ENCODE data around the gene TSSK3. TPM values are rescaled to one million over a fixed set of nuclear protein-coding genes. Genes with fewer than 3 reads are reported as not detected.

TSSK3 gene
- total and polyA plus RNA-seq, 2 donors (not counting 1 experiment from before 2014, with no cell fraction given): 1.8 to 11.6 TPM

GRCh38 chr1:32365445-32365844 is 3.1 kb downstream of the TSSK3 start:
- H3K4me3 ChIP-seq (ENCODE audit: control extremely low read depth in 1 of 5, extremely low read depth in 1 of 5, insufficient read depth in 1 of 5, low read depth in 2 of 5, low read length in 4 of 5): no peak overlapping the region
- intact Hi-C loops (cut with micrococcal nuclease): no loop called here
- no peaks in the 10 kb centered on the region for H3K9me3 ChIP-seq (ENCODE audit: control extremely low read depth in 1 of 3, control insufficient read depth in 2 of 3, insufficient read depth in 1 of 3, low read length in 2 of 3)
- TF ChIP-seq EZH2 (IDR thresholded peaks at IDR 0.05; ENCODE audit: borderline replicate concordance, insufficient read depth, low read depth, low read length, poor library complexity, severe bottlenecking): no peak
- no peak for TF ChIP-seq CTCF (IDR thresholded peaks at IDR 0.05)
- peaks cover 2 to 40% of the 10 kb centered on the region in 2 experiments for H3K36me3 ChIP-seq (replicated peaks in 1 of 2; ENCODE audit: control extremely low read depth in 1 of 2, control insufficient read depth in 1 of 2, extremely low read depth in 1 of 2, insufficient read depth in 2 of 2, low read length in 1 of 2)
- H3K27ac ChIP-seq (ENCODE audit: low read length in 2 of 2): no peak overlapping the region
- H3K9ac ChIP-seq (ENCODE audit: low read length): no peak overlapping the region
- peaks cover 9 to 21% of the 10 kb centered on the region in 2 donors for H3K4me1 ChIP-seq (ENCODE audit: control insufficient read depth in 2 of 2, insufficient read depth in 2 of 2, low read length in 2 of 2)
- H3K27ac Mint-ChIP-seq: no peak overlapping the region
- ChIA-PET POLR2A (interaction anchor here (1.3 kb wide), 1 partner anchor 29 kb away, joined by 3 read pairs; the partner anchor contains the start of gene MARCKSL1), CTCF (interaction anchor here (0.8 to 1.7 kb wide), 6 partner anchors 11 to 150 kb away, joined by 3 to 4 read pairs (median 3); partner anchors contain the start of gene MARCKSL1)
- DNase-seq (no peak), ATAC-seq (ENCODE audit: low read depth) (no peak)
- no peaks in the 10 kb centered on the region for H3K79me2 ChIP-seq (ENCODE audit: control insufficient read depth, insufficient read depth, low read length)
- H3K27me3 ChIP-seq (replicated peaks in 1 of 4; ENCODE audit: control extremely low read depth in 1 of 4, control insufficient read depth in 3 of 4, insufficient read depth in 4 of 4, low read length in 3 of 4): no peaks in the 10 kb centered on the region
- H3K4me3 Mint-ChIP-seq: no peak overlapping the region
- H4K20me1 ChIP-seq (ENCODE audit: control insufficient read depth, insufficient read depth, low read length, poor library complexity, severe bottlenecking): no peaks in the 10 kb centered on the region
- no peaks in the 10 kb centered on the region for H3K27me3 Mint-ChIP-seq
- peaks cover 16% of the 10 kb centered on the region for H3K4me1 Mint-ChIP-seq
- no peaks in the 10 kb centered on the region for H3K9me3 Mint-ChIP-seq (ENCODE audit: insufficient read depth)
- no peak overlapping the region for H2AFZ ChIP-seq (ENCODE audit: insufficient read depth, low read depth, low read length, poor library complexity, severe bottlenecking)
- no peak overlapping the region for H3K4me2 ChIP-seq (replicated peaks; ENCODE audit: low read depth, low read length, poor library complexity, severe bottlenecking)
- WGBS (ENCODE audit: insufficient coverage): 98% methylated on average over 6 of the region's 6 CpGs

GRCh38 chr1:32367912-32368635 is 5.7 kb downstream of the TSSK3 start:
- intact Hi-C loops (cut with micrococcal nuclease): no loop called here
- Histone ChIP-seq H3K79me2 (ENCODE audit: control insufficient read depth, insufficient read depth, low read length) (no peaks in the 10 kb centered on the region), H3K4me2 (replicated peaks; ENCODE audit: low read depth, low read length, poor library complexity, severe bottlenecking) (no peak overlapping the region), H3K27ac (ENCODE audit: low read length in 2 of 2) (no peak overlapping the region), H3K27me3 (replicated peaks in 1 of 4; ENCODE audit: control extremely low read depth in 1 of 4, control insufficient read depth in 3 of 4, insufficient read depth in 4 of 4, low read length in 3 of 4) (no peaks in the 10 kb centered on the region), H4K20me1 (ENCODE audit: control insufficient read depth, insufficient read depth, low read length, poor library complexity, severe bottlenecking) (peaks cover 14% of the 10 kb centered on the region), H3K4me1 (ENCODE audit: control insufficient read depth in 2 of 2, insufficient read depth in 2 of 2, low read length in 2 of 2) (peaks cover 10 to 13% of the 10 kb centered on the region in 2 donors), H3K4me3 (ENCODE audit: control extremely low read depth in 1 of 5, extremely low read depth in 1 of 5, insufficient read depth in 1 of 5, low read depth in 2 of 5, low read length in 4 of 5) (no peak overlapping the region), H3K36me3 (replicated peaks in 1 of 2; ENCODE audit: control extremely low read depth in 1 of 2, control insufficient read depth in 1 of 2, extremely low read depth in 1 of 2, insufficient read depth in 2 of 2, low read length in 1 of 2) (peaks cover 2 to 51% of the 10 kb centered on the region in 2 experiments), H3K9ac (ENCODE audit: low read length) (no peak overlapping the region), H3K9me3 (ENCODE audit: control extremely low read depth in 1 of 3, control insufficient read depth in 2 of 3, insufficient read depth in 1 of 3, low read length in 2 of 3) (no peaks in the 10 kb centered on the region), H2AFZ (ENCODE audit: insufficient read depth, low read depth, low read length, poor library complexity, severe bottlenecking) (no peak overlapping the region)
- Mint-ChIP-seq H3K27me3 (no peaks in the 10 kb centered on the region), H3K27ac (no peak overlapping the region), H3K4me3 (no peak overlapping the region), H3K9me3 (ENCODE audit: insufficient read depth) (no peaks in the 10 kb centered on the region), H3K4me1 (peaks cover 13% of the 10 kb centered on the region)
- CTCF ChIA-PET: interaction anchor here (0.7 to 1.2 kb wide), 4 partner anchors 12 to 211 kb away, joined by 3 to 4 read pairs (median 4); no protein-coding TSS in a partner anchor
- no peak for TF ChIP-seq CTCF (IDR thresholded peaks at IDR 0.05)
- TF ChIP-seq EZH2 (IDR thresholded peaks at IDR 0.05; ENCODE audit: borderline replicate concordance, insufficient read depth, low read depth, low read length, poor library complexity, severe bottlenecking): no peak
- no peak for DNase-seq
- WGBS (ENCODE audit: insufficient coverage): 100% methylated on average over 6 of the region's 7 CpGs
- no peak for ATAC-seq (ENCODE audit: low read depth)
- POLR2A ChIA-PET: interaction anchor here (1.0 kb wide), 1 partner anchor 32 kb away, joined by 3 read pairs; the partner anchor contains the start of gene MARCKSL1

Measured in B cell (primary cell).